Left kidney (tissue), 2 donors: ENCODE measurements around the gene LARP6. TPM values are rescaled to one million over a fixed set of nuclear protein-coding genes. Genes with fewer than 3 reads are reported as not detected.

Experiments
- DNase-seq: peaks from one replicate; pipeline ENCODE4 v3.0.0-alpha.2; 2013
- polyA plus RNA-seq: library from polyadenylated mRNA; unstranded; fragments of 120-200 nt; gene quantifications from one replicate; pipeline ENCODE4 v1.2.1, GENCODE V29; 2013; ENCODE audit not compliant: insufficient read length

LARP6 gene
- polyA plus RNA-seq, 1 donor: 15.5 TPM

- DNase-seq: no peak
Observed at GRCh38 chr15:70796516-70797310, 57.2 kb downstream of the LARP6 start.

GRCh38 chr15:70795311-70795665 lies 58.7 kb downstream of the LARP6 start:
- DNase-seq: no peak

- no peak for DNase-seq
Observed at GRCh38 chr15:70794596-70795310, 59.2 kb downstream of the LARP6 start.

GRCh38 chr15:70793694-70794093 lies 60.3 kb downstream of the LARP6 start:
- DNase-seq: no peak

- DNase-seq: no peak
Observed at GRCh38 chr15:70792171-70792573, 61.8 kb downstream of the LARP6 start.

GRCh38 chr15:70791259-70791658 lies 62.7 kb downstream of the LARP6 start:
- DNase-seq: no peak

- no peak for DNase-seq
Observed at GRCh38 chr15:70789213-70789612, 64.7 kb downstream of the LARP6 start.

GRCh38 chr15:70788114-70789049 lies 65.6 kb downstream of the LARP6 start:
- DNase-seq: no peak

GRCh38 chr15:70786996-70787395 lies 67.0 kb downstream of the LARP6 start:
- DNase-seq: no peak

- no peak for DNase-seq
Observed at GRCh38 chr15:70783610-70784022, 70.3 kb downstream of the LARP6 start.

GRCh38 chr15:70783041-70783440 lies 70.9 kb downstream of the LARP6 start:
- DNase-seq: no peak

- DNase-seq: no peak
Observed at GRCh38 chr15:70781236-70781635, 72.7 kb downstream of the LARP6 start.

Other genes with a start within 250 kb of the LARP6 start
- 120 TPM for gene UACA, start 90.6 kb downstream of the LARP6 start, polyA plus RNA-seq
- 8.1 TPM for gene THAP10, start 38.3 kb upstream of the LARP6 start, polyA plus RNA-seq
- gene LRRC49, start 38.7 kb upstream of the LARP6 start, polyA plus RNA-seq: 20.9 TPM